ENCODE results near the gene NLRP1. TPM values are rescaled to one million over a fixed set of nuclear protein-coding genes. Genes with fewer than 3 reads are reported as not detected.

NLRP1 gene
- total and polyA plus RNA-seq, 9 of the 15 experiments (the other 6 are each of a cell fraction or from before 2014, with no cell fraction given) = 4.0 to 69.4 (median 27.7) TPM

DNA sequence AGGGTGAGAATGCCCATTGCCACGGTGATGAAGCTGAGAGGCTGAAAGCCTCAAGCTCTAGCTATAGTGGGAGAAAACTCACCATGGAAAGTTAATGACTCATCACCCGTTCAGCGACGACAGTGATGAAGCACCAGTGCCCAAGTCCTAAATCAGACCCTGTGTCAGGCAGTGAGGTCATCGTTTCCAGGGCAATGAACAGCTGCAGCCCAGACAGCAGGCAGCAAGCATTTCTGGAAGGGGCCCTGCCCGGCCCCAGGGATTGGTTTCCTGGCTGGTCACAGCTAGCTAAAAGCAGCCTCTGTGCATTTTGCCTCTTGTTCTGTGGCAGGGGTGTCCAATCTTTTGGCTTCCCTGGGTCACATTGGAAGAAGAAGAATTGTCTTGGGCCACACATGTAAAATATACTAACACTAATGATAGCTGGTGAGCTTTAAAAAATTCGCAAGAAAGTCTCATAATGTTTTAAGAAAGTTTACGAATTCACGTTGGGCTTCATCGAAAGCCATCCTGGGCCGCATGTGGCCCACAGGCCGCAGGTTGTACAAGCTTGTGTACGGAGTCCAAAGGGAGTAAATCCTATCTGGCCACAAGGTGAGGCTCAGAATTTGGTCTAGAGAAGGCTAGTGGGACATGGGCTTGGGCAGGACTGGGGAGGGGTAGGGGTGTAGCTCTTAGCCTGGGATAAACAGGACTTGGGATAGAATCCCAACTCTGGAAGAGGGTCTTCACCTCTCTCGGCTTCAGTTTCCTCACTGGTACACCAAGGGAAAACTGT, 57.3 kb downstream of the NLRP1 start (continued):
- TF ChIP-seq, protein P1, sequence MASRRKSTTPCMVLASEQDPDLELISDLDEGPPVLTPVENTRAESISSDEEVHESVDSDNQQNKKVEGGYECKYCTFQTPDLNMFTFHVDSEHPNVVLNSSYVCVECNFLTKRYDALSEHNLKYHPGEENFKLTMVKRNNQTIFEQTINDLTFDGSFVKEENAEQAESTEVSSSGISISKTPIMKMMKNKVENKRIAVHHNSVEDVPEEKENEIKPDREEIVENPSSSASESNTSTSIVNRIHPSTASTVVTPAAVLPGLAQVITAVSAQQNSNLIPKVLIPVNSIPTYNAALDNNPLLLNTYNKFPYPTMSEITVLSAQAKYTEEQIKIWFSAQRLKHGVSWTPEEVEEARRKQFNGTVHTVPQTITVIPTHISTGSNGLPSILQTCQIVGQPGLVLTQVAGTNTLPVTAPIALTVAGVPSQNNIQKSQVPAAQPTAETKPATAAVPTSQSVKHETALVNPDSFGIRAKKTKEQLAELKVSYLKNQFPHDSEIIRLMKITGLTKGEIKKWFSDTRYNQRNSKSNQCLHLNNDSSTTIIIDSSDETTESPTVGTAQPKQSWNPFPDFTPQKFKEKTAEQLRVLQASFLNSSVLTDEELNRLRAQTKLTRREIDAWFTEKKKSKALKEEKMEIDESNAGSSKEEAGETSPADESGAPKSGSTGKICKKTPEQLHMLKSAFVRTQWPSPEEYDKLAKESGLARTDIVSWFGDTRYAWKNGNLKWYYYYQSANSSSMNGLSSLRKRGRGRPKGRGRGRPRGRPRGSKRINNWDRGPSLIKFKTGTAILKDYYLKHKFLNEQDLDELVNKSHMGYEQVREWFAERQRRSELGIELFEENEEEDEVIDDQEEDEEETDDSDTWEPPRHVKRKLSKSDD (conservative IDR thresholded peaks at IDR 0.05; ENCODE audit: low read length) = no peak
- TF ChIP-seq KLF16 (IDR thresholded peaks at IDR 0.05) = no peak
- TF ChIP-seq NCOA6 (IDR thresholded peaks at IDR 0.05) = no peak
- TF ChIP-seq NFE2 (IDR thresholded peaks at IDR 0.05; ENCODE audit: low read depth) = peak; percentile 49

DNA sequence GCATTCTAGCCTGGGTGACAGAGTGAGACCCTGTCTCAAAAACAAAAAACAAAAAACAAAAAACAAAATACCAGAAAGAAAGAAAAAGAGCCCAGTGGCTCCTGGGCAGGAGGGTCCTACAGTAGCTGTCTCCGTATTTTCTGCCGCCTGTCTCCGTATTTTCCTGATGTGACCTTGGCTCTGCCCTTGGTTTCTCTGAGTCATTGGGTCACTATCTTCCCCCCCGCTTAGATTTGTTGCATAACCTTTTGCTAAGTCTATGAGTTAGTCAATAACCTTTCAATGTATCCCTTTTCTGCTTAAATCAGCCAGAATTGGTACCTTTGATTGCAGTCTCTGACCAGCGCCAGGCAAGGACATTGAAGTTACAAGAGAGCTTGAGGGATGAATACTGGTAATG, 61.1 kb downstream of the NLRP1 start:
- CTCF ChIA-PET (ENCODE audit: low intra/inter-chr PET ratio) = no interaction called here
- FAIRE-seq = no peak

More for the DNA sequence above, 61.1 kb downstream of the NLRP1 start:
- peaks cover 63% of the 10 kb centered on the region; the same call in 2 of the 3 replicates for H3K36me3 ChIP-seq (ENCODE audit: control insufficient read depth, insufficient read depth, low read length)
- WGBS (ENCODE audit: insufficient coverage, low coverage, missing lambda C conversion rate) = 90% methylated on average over 4 of the region's 5 CpGs
- no peaks in the 10 kb centered on the region for H3K9me1 ChIP-seq (ENCODE audit: control insufficient read depth, insufficient read depth, low read length)
- no peak overlapping the region for H3K27ac ChIP-seq (ENCODE audit: extremely low read depth, low read depth, low read length)
- no peaks in the 10 kb centered on the region for H3K27me3 ChIP-seq (ENCODE audit: control insufficient read depth in 2 of 2, insufficient read depth in 2 of 2, low read length in 2 of 2)
- H2AFZ ChIP-seq (ENCODE audit: low read depth, low read length) = no peak overlapping the region
- H4K20me1 ChIP-seq (replicated peaks; ENCODE audit: control insufficient read depth, insufficient read depth, low read length) = no peaks in the 10 kb centered on the region
- H3K4me2 ChIP-seq (ENCODE audit: insufficient read depth, low read length) = no peak overlapping the region
- no peak for TF ChIP-seq ZNF23 (CRISPR knock-in tag; IDR thresholded peaks at IDR 0.05)
- TF ChIP-seq, protein P1 (conservative IDR thresholded peaks at IDR 0.05; ENCODE audit: low read length) = no peak
- TF ChIP-seq, protein P2, sequence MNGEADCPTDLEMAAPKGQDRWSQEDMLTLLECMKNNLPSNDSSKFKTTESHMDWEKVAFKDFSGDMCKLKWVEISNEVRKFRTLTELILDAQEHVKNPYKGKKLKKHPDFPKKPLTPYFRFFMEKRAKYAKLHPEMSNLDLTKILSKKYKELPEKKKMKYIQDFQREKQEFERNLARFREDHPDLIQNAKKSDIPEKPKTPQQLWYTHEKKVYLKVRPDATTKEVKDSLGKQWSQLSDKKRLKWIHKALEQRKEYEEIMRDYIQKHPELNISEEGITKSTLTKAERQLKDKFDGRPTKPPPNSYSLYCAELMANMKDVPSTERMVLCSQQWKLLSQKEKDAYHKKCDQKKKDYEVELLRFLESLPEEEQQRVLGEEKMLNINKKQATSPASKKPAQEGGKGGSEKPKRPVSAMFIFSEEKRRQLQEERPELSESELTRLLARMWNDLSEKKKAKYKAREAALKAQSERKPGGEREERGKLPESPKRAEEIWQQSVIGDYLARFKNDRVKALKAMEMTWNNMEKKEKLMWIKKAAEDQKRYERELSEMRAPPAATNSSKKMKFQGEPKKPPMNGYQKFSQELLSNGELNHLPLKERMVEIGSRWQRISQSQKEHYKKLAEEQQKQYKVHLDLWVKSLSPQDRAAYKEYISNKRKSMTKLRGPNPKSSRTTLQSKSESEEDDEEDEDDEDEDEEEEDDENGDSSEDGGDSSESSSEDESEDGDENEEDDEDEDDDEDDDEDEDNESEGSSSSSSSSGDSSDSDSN (IDR thresholded peaks at IDR 0.05; ENCODE audit: borderline replicate concordance in 1 of 2, low read depth in 2 of 2, low read length in 2 of 2) = no peak
- no peaks in the 10 kb centered on the region for H3K79me2 ChIP-seq (ENCODE audit: control insufficient read depth, insufficient read depth, low read length)
- intact Hi-C loops (cut with micrococcal nuclease) (no loop called here), in situ Hi-C loops (cut with MboI) (no loop called here)
- no TSS peak for BruUV-seq (replicated peaks)
- H3K4me1 ChIP-seq (replicated peaks in 1 of 2; ENCODE audit: control insufficient read depth in 2 of 2, insufficient read depth in 2 of 2, low read length in 2 of 2) = no peaks in the 10 kb centered on the region; a peak in 1 of 5 replicates
- POLR2A ChIA-PET = interaction anchor here (0.8 kb wide), 1 partner anchor 27 kb away, joined by 3 read pairs; no protein-coding TSS in a partner anchor
- H3K4me3 ChIP-seq = no peak overlapping the region
- DNase-seq (ENCODE audit: extremely low read depth in 1 of 4, low spot score in 3 of 4) (no peak), ATAC-seq (no peak)
- no peak overlapping the region for H3K9ac ChIP-seq (ENCODE audit: insufficient read depth in 1 of 2, low read depth in 2 of 2, low read length in 2 of 2)
- no peaks in the 10 kb centered on the region for H3K9me3 ChIP-seq (replicated peaks; ENCODE audit: control insufficient read depth, insufficient read depth, low read depth, low read length)

Data from K562 (cell line).